Esophagus muscularis mucosa (tissue), 4 donors: ENCODE data around the gene ANK2. TPM values are rescaled to one million over a fixed set of nuclear protein-coding genes. Genes with fewer than 3 reads are reported as not detected.

Source experiments
- DNase-seq: peaks from one replicate; pipeline ENCODE4 v3.0.0-alpha.2; 2017; ENCODE audit errors: extremely low spot score
- H3K27ac ChIP-seq, 4 donors: fragments of 200-600 bp; sonication (generic); replicated peaks in 1 of 4; 1 replicate in 3 of 4; 2 replicates in 1 of 4; pipeline ENCODE4 v1.5.1; 2016 to 2019; ENCODE audit warnings: mild to moderate bottlenecking in 1 of 4
- H3K27me3 ChIP-seq, 4 donors: fragments of 200-600 bp; sonication (generic); one replicate each; pipeline versions ENCODE4 v1.5.1 to v1.6.0; 2016 to 2019
- H3K36me3 ChIP-seq, 4 donors: fragments of 200-600 bp; sonication (generic); one replicate each; pipeline ENCODE4 v1.5.1; 2016 to 2019
- H3K4me1 ChIP-seq, 4 donors: fragments of 200-600 bp; sonication (generic); one replicate each; pipeline ENCODE4 v1.5.1; 2016 to 2019
- H3K4me3 ChIP-seq, 4 donors: fragments of 200-600 bp; sonication (generic); 1 replicate in 2 of 4; 2 replicates in 2 of 4; pipeline ENCODE4 v1.5.1; 2016 to 2019; ENCODE audit warnings: mild to moderate bottlenecking in 4 of 4, moderate library complexity in 1 of 4
- H3K9me3 ChIP-seq, 4 donors: fragments of 200-600 bp; sonication (generic); 1 replicate in 3 of 4; 2 replicates in 1 of 4; pipeline ENCODE4 v1.5.1; 2016 to 2019
- EP300 ChIP-seq: sonication (generic); formaldehyde crosslinking; IDR thresholded peaks from one replicate; pipeline ENCODE4 v1.6.1; 2017; ENCODE audit warnings: antibody characterized with exemption
- POLR2A ChIP-seq: fragments of 450-650 bp; IDR thresholded peaks from one replicate; pipeline ENCODE4 v1.6.1; 2017; ENCODE audit warnings: antibody characterized with exemption, moderate library complexity, mild to moderate bottlenecking, low read depth
- POLR2AphosphoS5 ChIP-seq, 2 donors: sonication (generic); formaldehyde crosslinking; IDR thresholded peaks; one replicate each; pipeline ENCODE4 v1.6.1; 2017; ENCODE audit warnings: antibody characterized with exemption in 2 of 2
- WGBS: methylation state at CpG from one replicate; pipeline ENCODE4 v1.1.5; 2018; 5-methylcytosine and 5-hydroxymethylcytosine counted together
- intact Hi-C: fragments of 100-400 bp; cut with DNase I; formaldehyde crosslinking; loops from one replicate; pipeline ENCODE4 v1.15.1; 2023
- total RNA-seq, 4 donors: library from RNA; depleted of rRNA; stranded (reverse); fragments of >200 nt; gene quantifications; one replicate each; pipeline versions ENCODE4 v1.1.0 to v1.2.1, GENCODE V29; 2016
- TF ChIP-seq, protein P1 (sequence below), 3 experiments: fragments of 200-600 bp in 2 of 3; fragments of 450-650 bp in 1 of 3; sonication (generic) in 2 of 3; IDR thresholded peaks; one replicate each; pipeline ENCODE4 v1.5.1; 2017 to 2019; ENCODE audit warnings: antibody characterized with exemption in 3 of 3, mild to moderate bottlenecking in 2 of 3, moderate library complexity in 1 of 3

ANK2 gene
- total RNA-seq, 4 donors from 2014 or later = 76.8 to 88.0 (median 82.8) TPM

DNA sequence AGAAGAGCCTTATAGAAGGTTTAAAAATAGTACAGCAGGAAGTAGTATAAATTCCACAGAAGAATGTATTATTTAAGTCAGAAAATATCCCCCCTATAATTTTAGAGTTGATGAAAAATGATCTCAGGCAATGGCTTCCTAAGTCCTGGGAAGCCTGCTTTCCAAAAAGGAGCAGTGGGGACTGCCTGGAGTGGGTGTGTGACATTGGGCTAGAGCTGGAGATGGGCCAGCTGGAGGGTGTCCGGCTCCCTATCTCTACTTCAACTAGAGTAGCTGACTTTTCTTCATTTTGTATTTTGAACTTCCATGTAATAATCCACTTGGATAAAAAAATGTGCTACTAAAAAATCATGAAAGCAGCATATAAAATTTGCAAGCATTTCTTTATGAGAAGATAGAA is 253.9 kb downstream of the ANK2 start:
- 67% methylated on average over 1 of the region's 1 CpG for WGBS
- Histone ChIP-seq H3K27ac (no peak overlapping the region), H3K4me3 (no peak overlapping the region), H3K36me3 (no peaks in the 10 kb centered on the region), H3K9me3 (no peaks in the 10 kb centered on the region), H3K4me1 (peaks cover 0 to 7% (median 5%) of the 10 kb centered on the region in 4 donors), H3K27me3 (no peaks in the 10 kb centered on the region)
- intact Hi-C loops = no loop called here
- no peak for DNase-seq
- no peak for TF ChIP-seq POLR2A
- no peak for TF ChIP-seq EP300
- TF ChIP-seq, protein P1, sequence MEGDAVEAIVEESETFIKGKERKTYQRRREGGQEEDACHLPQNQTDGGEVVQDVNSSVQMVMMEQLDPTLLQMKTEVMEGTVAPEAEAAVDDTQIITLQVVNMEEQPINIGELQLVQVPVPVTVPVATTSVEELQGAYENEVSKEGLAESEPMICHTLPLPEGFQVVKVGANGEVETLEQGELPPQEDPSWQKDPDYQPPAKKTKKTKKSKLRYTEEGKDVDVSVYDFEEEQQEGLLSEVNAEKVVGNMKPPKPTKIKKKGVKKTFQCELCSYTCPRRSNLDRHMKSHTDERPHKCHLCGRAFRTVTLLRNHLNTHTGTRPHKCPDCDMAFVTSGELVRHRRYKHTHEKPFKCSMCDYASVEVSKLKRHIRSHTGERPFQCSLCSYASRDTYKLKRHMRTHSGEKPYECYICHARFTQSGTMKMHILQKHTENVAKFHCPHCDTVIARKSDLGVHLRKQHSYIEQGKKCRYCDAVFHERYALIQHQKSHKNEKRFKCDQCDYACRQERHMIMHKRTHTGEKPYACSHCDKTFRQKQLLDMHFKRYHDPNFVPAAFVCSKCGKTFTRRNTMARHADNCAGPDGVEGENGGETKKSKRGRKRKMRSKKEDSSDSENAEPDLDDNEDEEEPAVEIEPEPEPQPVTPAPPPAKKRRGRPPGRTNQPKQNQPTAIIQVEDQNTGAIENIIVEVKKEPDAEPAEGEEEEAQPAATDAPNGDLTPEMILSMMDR (IDR thresholded peaks at IDR 0.05) = no peak
- TF ChIP-seq POLR2AphosphoS5 (IDR thresholded peaks at IDR 0.05) = no peak

DNA sequence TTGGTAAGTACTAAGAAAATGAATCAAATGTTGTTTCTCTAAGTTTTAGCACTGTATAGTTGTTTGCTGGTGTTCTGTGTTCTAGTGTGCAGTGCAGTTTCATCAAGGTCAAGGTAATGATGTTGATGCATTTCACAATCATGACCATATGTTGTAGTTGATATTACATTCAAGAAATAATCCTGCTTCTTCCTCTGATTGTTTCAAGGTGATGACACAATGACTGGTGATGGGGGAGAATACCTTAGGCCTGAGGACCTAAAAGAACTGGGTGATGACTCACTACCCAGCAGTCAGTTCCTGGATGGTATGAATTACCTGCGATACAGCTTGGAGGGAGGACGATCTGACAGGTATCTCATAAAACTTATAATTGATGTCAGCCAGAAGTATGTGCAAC is 261.6 kb downstream of the ANK2 start:
- H3K9me3 ChIP-seq = no peaks in the 10 kb centered on the region
- no peaks in the 10 kb centered on the region for H3K27me3 ChIP-seq
- no peak for DNase-seq
- 89% methylated on average over 2 of the region's 2 CpGs for WGBS
- no peaks in the 10 kb centered on the region for H3K4me1 ChIP-seq
- no peak overlapping the region for H3K27ac ChIP-seq
- intact Hi-C loops = no loop called here
- H3K4me3 ChIP-seq = no peak overlapping the region
- H3K36me3 ChIP-seq = peaks cover 0 to 24% (median 11%) of the 10 kb centered on the region in 4 donors
- TF ChIP-seq POLR2AphosphoS5 (IDR thresholded peaks at IDR 0.05) (no peak), POLR2A (no peak), EP300 (no peak)
- TF ChIP-seq, protein P1 (IDR thresholded peaks at IDR 0.05) = no peak

DNA sequence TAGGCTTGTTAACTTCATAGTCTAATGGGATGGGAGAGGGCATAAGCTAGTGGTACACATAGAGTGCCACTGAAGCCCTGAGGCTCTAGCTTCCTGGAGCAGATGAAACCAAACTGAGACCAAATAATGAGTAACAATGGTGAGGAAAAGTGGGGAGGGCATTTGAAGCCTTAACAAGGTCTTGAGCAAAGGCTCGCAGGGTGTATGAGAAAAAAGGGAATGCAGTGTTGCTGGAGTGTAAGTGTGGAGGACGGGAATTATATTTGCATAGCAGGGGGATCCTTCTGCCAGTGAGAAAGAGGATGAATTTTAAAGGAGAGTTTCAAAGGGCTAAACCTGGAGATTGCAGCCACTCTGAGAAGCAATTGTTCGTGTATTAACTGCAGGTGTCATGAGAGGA is 263.1 kb downstream of the ANK2 start:
- no peak for DNase-seq
- TF ChIP-seq POLR2AphosphoS5 (IDR thresholded peaks at IDR 0.05) = no peak
- TF ChIP-seq EP300 = no peak
- TF ChIP-seq, protein P1 (IDR thresholded peaks at IDR 0.05) = no peak
- no peak for TF ChIP-seq POLR2A
- Histone ChIP-seq H3K27ac (no peak overlapping the region), H3K27me3 (no peaks in the 10 kb centered on the region), H3K36me3 (peaks cover 0 to 25% (median 11%) of the 10 kb centered on the region in 4 donors), H3K4me3 (no peak overlapping the region), H3K4me1 (peaks cover 0 to 9% (median 0%) of the 10 kb centered on the region in 4 donors), H3K9me3 (no peaks in the 10 kb centered on the region)
- 90% methylated on average over 3 of the region's 3 CpGs for WGBS
- intact Hi-C loops = no loop called here

DNA sequence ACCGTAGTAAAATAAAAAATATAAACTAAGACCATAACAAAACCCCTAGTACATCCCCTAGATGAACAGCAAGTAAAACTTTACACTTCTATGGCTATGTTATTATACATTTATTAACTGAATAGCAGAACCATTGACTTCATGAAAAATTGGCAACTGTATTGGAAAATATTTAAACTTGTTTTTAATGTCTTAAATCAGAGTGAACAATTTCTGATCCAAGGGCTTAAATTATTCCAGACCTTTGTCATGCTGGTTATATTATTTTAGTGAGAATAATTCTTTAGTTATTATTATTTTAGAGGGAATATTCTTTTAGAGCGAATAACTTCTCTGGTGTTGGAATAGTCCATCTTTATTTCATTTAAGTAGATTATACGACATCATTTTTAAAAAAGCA is 265.0 kb downstream of the ANK2 start:
- 88% methylated on average over 3 of the region's 3 CpGs for WGBS

More for the DNA sequence above, 265.0 kb downstream of the ANK2 start:
- TF ChIP-seq, protein P1 (IDR thresholded peaks at IDR 0.05) = no peak
- no peak for TF ChIP-seq POLR2AphosphoS5 (IDR thresholded peaks at IDR 0.05)
- no peak for TF ChIP-seq EP300
- TF ChIP-seq POLR2A = no peak
- DNase-seq = no peak
- Histone ChIP-seq H3K27ac (no peak overlapping the region), H3K9me3 (no peaks in the 10 kb centered on the region), H3K4me3 (no peak overlapping the region), H3K4me1 (peaks cover 0 to 9% (median 0%) of the 10 kb centered on the region in 4 donors), H3K27me3 (no peaks in the 10 kb centered on the region), H3K36me3 (peaks cover 0 to 35% (median 11%) of the 10 kb centered on the region in 4 donors)
- intact Hi-C loops = no loop called here
